DMS153 treated with DMSO at 0.1 percent for 48 hours (cell line): ENCODE results near the gene KCNJ6.
"Not testable (repeated sequence)": the region's sequence is repeated elsewhere in the genome, so short reads cannot be mapped to it uniquely, and the experiment has no call there.

ENCODE experiments used
- DNase-seq: peaks from one replicate; lab custom pipeline; 2025; ENCODE audit not compliant: unreplicated experiment; lab: John Stamatoyannopoulos, UW

The KCNJ6 gene

DNA sequence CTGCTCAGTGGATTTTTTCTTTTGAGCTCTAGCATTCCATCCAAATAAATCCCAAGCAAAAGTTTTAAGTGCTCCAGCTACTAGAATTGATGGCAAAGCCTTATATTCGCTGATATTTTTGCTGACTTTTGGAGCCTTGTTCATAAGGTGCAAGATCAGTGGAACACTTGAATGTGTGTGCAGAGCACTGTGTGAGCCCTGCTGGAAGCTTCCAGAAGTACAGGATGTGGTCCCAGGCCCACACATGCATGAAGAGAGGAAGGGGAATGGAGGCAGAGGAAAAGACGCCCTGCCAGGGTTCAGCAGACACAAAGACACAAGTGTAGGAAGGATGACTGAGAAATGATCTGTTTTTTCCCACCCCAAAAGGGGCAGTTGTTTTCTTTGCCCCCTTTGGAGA is 169.4 kb downstream of the KCNJ6 start:
- no peak for DNase-seq

DNA sequence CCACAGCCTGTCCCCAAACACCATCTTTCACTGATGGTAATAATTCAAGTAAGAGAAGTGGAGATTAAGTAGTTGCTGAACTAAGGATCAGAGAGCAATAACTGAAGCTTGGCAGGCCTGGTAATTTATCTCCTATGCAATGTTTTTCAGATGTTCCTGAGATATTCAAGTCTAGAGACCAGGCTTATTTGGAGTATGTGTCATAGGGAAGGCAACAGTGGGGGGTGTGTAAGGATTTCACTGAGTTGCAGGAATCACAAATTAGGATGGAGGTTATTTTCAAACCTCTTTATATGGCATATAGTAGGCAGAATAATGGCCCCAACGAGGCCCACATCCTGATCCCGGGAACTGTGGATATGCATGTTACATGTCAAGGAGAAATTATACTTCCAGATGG is 171.7 kb downstream of the KCNJ6 start:
- DNase-seq: no peak

DNA sequence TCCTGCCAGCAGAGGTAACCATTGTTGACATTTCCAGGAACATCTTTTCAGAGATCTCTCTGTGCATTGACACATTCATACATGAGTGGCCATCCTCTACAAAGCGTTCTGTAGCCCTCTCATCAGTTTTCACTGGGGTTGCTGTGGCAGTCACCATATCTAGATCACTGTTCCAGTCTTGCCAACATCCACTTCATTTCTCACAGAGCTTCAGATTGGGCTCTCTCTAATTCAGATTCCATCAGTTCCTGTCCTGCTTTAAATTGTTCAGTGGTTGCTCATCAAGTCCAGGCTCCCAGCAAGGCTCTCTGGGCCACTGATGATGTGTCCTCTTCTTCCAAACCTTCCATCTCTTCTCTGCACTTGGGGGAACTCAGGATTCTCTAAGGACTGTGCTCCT is 173.7 kb downstream of the KCNJ6 start:
- no peak for DNase-seq

DNA sequence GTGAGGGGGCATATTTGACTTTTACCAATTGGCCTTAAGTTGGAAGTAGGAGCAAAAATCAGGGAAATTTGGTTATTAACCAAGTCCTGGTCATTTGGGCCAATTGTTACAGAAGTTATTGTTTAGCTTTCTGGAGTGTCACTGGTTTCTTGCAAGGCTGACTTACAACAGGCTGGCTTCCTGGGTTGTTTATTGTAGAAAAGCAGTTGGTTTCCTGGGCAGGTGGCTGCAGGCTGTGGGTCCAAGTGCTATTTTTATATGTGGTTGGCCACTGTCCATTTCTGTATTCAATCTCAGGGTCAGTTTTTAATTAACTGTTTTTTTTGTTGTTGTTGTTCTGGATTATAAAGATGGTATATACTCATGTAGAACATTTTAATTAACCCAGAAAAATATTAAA is 174.1 kb downstream of the KCNJ6 start:
- no peak for DNase-seq

DNA sequence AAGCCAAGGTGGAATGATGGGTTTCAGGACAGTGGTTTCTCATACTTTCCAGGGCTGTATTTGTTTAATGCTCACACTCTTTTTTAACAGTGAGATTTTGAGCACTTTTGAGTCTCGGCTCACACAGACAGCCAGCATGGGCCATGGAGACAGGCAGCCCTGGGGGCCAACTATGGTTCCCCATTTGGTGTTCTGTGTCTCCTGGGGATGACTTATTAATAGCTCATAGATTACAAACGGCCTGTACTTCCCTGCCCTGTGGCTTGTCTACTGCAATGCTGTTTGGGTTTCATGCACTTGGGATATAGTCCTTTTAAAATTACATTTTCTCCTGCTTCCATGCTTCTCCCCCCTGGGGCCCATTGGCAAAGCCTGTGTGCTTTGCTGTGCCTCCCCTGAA is 178.3 kb downstream of the KCNJ6 start:
- no peak for DNase-seq

DNA sequence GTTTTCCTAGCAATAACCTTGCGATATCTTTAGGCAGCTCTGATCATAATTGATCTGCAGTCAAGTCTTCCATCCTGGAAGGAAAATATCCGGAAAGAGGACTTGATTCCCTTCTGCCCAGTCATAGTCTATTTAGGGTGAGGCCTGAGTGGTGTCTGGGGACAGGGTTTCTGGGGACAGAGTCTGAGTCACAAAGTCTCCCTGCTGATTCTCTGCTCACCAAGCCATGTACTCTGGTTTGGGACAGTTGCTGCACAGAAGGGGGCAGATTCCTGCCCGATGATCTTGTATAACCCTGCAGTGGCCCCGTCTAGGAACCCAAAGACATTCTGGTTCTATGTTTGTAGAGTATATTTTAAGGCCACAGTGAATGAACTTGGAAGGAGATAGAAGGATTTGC is 178.8 kb downstream of the KCNJ6 start:
- DNase-seq: no peak

DNA sequence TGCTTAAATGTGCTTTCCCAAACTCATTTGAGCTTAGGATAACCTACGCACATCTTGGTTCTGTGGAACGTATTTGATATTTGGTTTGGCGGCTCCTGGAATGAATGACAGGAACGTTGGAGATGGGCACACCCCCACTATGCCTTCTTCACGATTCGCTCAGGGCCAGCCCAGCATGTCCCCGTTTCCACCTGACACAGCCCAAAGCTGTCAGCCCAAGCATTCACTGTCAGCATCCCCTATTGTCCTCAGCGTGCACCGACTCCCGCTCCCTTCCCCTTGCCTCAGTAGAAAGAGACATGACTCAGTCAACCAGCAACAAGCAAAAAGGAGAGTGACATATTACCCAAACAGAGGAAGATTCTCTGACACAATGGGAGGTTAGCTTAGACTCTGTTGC is 181.4 kb downstream of the KCNJ6 start:
- no peak for DNase-seq

DNA sequence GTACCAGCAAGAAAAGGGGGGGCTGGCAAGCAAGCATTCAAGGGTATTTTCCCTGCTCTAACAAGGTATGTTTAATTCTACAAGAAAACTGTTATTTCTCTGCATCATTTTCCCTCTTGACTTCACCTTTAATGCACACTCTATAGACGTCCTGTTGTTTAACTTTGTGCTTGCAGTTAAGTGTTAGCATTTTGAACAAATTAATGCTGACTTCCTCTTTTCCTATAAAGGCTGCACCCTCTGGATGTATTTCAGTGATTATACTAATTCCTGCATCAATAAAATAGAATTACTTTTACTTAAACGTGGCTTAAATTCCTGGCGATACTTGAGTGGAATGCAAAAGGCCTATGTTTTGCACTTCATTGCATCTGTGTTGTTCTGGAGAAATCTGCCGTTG is 183.3 kb downstream of the KCNJ6 start:
- DNase-seq: no peak

DNA sequence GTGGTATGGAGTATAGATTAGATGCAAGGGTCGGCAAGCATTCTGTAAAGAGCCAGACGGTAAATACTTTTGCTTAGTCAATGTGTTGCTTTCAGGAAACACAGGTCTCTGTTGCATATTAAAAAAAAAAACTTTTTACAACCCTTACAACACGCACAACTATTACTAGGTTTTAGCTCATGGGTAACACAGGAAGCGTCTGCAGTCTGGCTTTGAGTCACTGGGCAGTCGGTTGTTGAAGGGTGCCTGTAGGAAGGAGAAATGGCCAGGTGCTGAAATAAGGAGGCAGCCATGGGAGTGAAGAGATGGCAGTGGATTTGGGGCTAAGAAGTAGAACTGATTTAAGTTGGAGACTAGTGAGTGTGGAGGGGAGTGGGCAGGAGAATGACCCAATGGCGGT is 192.1 kb downstream of the KCNJ6 start:
- no peak for DNase-seq

DNA sequence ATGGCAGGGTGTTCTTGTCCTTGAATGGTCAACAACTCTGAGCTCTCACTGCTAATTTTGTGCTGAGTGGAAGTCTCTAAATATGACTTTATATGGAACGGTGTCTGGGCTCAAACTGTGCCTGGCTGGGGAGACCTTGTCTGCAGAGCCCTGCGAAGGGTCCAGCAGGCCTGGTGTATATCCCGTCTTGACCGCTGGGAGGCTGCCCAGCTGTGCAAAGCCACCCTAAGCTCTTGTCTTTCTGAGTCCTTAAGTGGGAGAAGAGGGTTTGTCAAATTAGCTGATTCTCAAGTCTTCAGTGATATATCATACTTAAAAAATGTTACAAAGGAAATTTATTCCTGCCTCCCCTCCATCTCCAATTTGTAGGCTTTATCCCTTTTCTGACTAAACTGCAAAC is 198.7 kb downstream of the KCNJ6 start:
- DNase-seq: no peak

DNA sequence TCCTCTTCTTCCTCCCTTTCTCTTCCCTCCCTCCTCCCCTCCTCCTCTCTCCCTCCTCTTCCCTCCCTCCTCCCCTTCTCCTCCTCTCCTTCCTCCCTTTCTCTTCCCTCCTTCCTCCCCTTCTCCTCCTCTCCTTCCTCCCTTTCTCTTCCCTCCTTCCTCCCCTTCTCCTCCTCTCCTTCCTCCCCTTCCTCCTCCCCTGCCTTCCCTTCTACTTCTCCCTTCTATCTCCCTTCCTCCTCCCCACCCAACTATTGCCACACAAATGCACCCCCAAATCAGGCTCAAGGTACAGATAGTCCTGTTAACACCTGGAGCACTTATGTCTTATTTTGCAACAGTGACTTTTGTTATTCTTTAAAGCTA is 203.7 kb downstream of the KCNJ6 start:
- not testable (repeated sequence) for DNase-seq

DNA sequence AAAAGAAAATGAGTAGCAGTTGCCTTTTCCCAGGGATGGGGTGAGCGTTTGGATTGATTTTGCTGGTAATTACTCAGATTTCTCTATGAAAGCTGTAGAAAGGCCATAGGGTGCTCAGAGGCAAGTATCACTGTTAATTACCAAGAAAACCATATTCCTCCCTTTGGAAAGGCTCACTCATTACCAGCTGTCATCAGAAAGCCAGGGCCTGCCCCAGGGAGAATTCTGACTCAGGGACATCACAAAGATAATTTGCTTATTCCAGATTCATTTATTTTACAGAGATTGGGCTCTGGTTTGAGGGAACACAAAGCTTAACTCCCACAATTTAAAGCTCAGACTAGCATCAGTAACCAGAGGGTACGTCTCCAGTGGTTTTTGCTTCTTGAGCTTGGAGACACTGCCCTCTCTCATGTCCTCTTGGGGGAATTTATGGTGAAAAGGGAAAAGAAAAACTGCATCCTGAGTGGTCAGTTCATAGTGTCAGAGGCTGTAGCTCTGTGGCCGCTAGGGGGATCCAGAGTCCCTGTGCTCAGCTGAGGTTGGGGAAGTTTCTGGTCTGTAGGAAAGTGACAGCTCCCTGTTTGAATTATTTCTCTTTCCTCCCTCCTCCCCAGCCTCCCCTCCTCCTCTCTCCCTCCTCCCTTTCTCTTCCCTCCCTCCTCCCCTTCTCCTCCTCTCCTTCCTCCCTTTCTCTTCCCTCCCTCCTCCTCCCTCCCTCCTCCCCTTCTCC is 204.3 kb downstream of the KCNJ6 start:
- peak; percentile 85 for DNase-seq

DNA sequence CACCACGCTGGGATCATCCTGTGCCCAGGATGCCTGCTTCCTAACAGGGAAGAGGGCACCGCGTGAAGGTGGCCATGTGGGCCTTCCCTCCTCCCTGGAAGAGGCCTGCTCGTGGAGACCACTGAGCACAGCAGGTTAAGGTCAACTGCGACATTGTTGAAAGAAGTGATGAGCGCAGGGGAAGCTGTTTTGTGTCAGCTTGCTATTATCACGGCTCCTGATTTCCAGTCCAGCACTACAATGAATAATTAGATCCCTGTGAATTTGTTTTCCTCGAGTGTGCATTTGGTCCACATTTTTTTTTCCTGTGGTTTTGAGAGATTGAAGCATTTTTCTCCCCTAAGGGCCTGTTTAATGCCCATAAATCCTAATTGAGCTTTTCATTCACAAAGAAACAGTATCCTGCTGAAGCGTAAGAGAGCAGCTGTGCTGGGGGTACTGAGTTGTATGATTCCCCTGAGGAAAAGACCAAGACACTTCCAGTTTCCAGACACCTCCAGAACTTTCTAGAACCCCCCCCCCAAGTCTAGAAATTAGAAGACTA is 204.9 kb downstream of the KCNJ6 start:
- DNase-seq: peak; percentile 22

DNA sequence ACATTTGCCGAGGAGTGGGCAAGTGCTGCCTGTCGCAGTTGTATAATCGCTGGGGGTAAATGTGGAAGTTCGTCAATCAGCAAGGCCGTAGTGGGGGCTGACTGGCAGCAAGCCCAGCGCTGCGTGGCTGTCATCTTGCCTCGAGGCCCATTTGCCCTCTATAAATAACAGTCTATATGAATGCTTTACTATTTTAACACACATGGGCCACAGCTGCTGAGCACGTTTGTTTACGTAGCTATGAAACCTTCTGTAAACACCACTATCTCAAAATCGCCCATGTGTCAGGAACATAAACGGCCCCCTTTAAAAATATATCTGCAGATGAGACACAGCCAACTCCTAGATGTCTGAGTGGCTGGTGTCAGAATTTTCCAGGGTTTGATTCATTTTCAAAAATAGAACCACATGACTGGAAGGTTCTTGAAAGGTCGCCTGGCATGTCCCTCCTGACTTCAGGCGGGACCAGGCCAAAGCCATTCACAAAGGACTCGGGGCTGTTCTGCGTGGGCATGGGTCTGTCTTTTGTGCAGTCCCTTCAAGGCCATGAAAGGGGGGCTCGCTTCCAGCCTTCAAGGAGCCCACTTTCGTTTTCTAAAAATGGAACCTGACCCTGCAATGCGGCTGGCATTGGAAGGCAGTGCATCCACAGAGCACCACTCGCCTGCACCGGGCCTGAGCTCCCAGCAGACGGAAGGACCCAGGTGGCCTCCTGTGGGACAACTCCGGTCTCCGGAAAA is 205.5 kb downstream of the KCNJ6 start:
- DNase-seq: peak; percentile 69

DNA sequence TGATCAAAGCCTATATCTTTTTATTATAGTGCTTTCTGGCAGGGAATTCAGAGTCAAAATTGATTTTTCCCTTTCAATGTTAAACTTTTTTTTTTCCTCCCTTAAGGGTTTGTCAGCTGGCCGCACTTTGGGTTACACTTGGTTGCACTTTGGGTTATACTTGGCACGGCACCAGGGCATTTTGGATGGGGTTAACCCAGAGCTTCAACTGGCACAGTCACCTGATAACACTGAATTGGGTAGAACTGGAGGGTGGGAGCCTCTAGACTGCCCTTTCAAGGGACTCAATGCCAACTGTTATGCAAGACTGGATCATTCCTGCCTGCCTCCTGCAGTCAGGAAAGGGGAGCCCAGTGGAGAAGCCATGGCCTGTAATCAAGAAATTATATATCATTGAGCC is 211.5 kb downstream of the KCNJ6 start:
- no peak for DNase-seq

DNA sequence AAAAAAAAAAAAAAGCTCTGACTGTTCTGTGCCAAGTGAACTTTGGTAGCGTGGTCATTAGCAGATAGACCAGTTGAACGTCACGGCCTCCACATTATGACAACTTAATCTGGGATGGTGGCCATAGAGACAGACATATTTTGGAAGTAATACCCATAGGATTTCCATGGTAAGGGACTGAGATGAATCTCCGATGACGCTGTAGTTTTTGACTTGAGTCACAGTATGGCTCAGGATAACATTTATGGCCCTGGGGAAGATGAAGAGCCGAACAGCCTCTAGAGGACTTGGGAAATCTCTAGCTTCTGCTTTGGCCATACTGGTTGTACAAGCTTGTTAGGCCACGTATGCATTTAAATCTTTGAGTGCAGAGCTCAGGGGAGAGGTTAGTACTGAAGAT is 214.0 kb downstream of the KCNJ6 start:
- DNase-seq: no peak

DNA sequence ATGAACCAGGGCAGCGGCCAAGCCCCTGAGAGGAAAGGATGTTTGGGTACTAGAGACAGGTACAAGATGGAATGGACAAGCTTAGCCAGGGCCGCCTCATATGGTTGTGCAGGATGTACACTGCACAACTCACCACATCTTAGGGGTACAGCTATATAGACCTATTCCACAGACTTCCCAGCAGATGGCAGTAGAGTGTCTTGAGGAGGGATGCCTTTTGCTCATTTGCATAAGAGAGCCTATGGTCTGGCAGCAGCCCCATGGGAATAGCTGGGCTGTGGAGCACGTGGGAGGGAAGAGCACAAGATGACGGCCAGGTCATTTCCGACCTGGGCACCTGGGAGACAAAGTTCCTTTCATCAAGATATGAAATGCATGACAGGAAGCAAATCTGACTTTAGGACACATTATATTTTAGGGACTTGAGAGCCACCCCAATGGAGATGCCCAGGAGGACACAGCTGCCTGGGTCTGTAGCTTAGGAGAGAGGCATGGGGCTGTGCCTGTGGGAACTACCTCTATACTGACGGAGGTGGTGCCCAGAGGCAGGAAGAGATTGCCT is 215.5 kb downstream of the KCNJ6 start:
- peak; percentile 89 for DNase-seq

DNA sequence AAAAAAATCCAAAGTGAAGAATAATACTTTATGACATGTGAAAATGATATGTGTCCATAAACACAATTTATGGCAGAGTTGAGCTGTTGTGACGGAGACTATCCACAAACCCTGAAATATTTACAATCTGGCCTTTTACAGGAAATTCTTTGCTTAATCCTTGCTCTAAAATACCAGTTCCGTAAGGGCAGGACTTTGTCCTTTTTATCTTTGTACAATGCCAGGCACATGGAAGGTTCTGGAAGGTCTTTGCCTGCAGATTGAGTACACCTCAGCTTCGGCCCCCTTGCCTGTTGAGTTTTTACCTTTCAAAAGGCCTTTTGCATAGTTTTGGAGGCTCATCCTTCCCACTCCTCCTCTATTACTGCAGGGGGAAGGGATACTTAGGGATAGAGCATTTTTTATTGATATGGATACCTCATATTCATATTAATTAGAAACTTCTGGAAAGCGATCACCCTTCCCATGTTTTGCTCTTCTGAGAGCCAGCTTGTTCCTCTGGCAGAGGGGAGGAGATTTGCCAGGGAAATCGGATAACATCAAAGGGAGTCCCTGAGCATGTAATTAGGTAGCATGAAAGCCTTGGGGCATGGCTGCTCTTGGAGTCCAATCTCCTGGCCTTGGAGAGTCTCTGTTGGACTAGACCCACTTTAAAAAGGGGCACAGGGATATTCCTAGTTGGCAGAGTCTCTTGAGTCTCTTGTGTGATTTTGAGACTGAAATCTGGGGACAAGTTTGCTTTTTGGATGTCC is 217.1 kb downstream of the KCNJ6 start:
- DNase-seq: no peak

DNA sequence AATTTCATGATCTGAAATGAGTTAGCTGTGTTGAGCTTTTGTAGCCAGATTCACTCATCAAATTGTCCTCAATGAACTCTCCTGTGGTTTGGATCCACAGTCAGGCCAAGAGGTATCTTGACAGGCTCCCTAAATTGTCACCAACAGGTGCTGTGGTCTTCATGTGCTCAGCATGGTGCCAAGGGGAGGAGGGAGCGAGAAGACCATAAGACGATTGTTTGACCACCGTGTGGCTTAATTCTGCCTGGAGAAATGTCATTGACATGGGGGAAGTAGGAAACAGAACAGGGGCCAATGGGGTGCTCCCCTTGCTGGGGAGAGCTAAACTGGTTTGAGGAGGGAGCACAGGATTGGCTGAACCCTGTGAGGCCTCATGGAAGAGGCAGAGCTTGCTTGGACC is 219.3 kb downstream of the KCNJ6 start:
- no peak for DNase-seq

DNA sequence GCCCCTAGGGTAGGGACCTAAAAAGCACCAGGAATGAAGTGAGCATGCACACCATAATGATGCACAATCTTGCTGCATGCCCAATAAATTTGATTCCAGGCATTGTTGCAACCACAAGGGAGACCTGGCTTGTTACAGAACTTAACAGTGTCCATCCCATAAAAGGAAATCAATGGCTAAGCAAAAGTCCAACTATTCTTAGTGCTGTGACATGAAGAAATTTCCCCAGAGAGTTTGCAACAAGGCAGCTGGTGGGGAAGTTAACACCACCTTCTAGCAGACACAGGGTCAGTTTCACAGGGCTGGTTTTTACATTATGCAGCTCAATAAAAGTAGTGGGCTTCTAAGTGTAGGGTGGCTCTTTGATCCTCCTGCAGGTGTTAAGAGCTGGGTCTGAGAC is 221.1 kb downstream of the KCNJ6 start:
- DNase-seq: no peak

DNA sequence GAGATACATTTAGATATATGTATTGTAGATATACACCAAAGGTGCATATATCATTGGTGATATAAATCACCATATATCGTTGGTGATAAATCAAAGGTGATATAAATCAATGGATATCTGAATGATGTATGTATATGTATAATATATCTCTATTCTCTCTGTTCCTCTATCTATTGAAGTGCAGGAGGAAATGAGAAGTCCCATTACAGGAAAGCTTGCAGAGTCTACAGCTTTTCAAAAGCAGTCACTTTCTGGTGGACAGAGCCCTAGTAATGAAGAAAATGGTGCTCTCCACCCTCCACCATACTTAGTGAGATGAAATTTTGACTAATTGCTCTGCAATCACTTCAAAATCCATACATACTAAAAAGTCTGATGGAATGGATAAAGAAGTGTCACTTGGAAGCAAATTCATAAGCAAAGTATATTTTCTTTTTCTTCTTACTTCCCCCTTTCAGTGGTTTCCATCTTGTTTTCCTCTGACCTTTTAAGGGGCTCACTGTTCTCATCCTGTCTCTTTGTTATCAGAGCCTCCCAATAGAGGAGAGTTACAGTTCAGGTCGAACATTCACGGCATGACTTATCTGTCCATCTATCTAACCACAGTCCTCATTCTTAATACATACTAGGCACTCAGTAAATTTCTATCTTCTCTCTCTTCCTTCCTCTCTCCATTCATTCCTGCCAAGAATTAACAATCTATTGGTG is 227.2 kb downstream of the KCNJ6 start:
- DNase-seq: no peak
